Keratinocyte (primary cell): ENCODE results near the gene RXRA.

ENCODE experiments used
- CTCF ChIP-seq, 3 experiments: IDR thresholded peaks in 1 of 3; conservative IDR thresholded peaks in 1 of 3; optimal IDR thresholded peaks in 1 of 3; 2 replicates in 2 of 3; 3 replicates in 1 of 3; pipeline versions ENCODE3 to v1.5.1; 2011; ENCODE audit warnings: low read length in 3 of 3, mild to moderate bottlenecking in 3 of 3, moderate library complexity in 2 of 3, control low read depth in 1 of 3, inconsistent platforms in 1 of 3; ENCODE audit not compliant: insufficient read depth in 2 of 3; ENCODE audit errors: extremely low read depth in 1 of 3
- EZH2 ChIP-seq: IDR thresholded peaks from one replicate; pipeline ENCODE4 v1.6.1; 2012; ENCODE audit warnings: inconsistent platforms, mild to moderate bottlenecking, low read length, moderate library complexity

DNA sequence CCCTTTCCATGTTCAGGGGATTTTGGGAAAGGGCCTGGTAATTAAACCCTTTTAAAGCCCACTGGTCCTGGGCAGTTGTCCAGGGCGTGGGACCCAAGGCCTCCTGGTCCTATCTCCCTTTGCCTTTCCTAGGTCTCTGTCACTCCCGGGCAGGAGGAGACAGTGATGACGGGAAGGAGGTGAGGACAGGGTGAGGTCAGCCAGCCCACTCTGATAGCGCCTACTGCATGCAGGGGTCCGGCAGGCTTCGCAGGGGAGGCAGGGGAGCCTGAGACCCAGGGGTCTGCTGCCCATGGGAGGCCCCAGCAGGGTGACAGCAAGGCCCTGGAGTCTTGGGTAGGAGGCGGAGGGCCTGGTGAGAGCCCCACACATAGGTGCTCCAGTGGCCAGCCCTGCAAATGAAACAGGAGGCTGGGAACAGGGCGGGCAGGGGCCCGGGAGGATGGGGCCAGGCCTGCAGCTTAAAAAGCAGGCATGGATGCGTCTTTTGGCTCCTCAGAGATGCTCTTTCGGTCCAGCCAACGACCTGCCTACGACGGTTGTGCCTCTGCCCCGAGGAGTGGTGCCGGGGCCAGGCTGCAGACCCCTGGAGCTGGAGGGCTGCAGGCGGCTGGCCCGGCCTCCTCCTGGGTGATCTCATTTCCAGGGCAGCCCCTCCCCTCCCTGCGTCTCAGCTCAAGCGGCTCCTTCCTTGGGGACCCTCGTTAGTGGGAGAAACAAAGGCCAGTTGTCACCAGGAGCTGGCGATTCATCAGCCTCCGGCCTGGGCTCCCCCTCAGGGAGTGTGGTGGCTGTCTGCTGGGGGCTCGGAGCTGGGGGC lies 6.7 kb upstream of the RXRA start:
- TF ChIP-seq CTCF (optimal IDR thresholded peaks at IDR 0.05 in 1 of 3, IDR thresholded peaks at IDR 0.05 in 1 of 3, conservative IDR thresholded peaks at IDR 0.05 in 1 of 3; ENCODE audit: extremely low read depth in 1 of 3, insufficient read depth in 2 of 3, low read length in 3 of 3) (no peak), EZH2 (no peak)
